ENCODE measurements around the gene KNL1. TPM values are rescaled to one million over a fixed set of nuclear protein-coding genes. Genes with fewer than 3 reads are reported as not detected.

Gene KNL1, protein sequence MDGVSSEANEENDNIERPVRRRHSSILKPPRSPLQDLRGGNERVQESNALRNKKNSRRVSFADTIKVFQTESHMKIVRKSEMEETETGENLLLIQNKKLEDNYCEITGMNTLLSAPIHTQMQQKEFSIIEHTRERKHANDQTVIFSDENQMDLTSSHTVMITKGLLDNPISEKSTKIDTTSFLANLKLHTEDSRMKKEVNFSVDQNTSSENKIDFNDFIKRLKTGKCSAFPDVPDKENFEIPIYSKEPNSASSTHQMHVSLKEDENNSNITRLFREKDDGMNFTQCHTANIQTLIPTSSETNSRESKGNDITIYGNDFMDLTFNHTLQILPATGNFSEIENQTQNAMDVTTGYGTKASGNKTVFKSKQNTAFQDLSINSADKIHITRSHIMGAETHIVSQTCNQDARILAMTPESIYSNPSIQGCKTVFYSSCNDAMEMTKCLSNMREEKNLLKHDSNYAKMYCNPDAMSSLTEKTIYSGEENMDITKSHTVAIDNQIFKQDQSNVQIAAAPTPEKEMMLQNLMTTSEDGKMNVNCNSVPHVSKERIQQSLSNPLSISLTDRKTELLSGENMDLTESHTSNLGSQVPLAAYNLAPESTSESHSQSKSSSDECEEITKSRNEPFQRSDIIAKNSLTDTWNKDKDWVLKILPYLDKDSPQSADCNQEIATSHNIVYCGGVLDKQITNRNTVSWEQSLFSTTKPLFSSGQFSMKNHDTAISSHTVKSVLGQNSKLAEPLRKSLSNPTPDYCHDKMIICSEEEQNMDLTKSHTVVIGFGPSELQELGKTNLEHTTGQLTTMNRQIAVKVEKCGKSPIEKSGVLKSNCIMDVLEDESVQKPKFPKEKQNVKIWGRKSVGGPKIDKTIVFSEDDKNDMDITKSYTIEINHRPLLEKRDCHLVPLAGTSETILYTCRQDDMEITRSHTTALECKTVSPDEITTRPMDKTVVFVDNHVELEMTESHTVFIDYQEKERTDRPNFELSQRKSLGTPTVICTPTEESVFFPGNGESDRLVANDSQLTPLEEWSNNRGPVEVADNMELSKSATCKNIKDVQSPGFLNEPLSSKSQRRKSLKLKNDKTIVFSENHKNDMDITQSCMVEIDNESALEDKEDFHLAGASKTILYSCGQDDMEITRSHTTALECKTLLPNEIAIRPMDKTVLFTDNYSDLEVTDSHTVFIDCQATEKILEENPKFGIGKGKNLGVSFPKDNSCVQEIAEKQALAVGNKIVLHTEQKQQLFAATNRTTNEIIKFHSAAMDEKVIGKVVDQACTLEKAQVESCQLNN (N-terminal part only)
- total RNA-seq, result 0.52 and 1.7 TPM in 2 replicates

DNA sequence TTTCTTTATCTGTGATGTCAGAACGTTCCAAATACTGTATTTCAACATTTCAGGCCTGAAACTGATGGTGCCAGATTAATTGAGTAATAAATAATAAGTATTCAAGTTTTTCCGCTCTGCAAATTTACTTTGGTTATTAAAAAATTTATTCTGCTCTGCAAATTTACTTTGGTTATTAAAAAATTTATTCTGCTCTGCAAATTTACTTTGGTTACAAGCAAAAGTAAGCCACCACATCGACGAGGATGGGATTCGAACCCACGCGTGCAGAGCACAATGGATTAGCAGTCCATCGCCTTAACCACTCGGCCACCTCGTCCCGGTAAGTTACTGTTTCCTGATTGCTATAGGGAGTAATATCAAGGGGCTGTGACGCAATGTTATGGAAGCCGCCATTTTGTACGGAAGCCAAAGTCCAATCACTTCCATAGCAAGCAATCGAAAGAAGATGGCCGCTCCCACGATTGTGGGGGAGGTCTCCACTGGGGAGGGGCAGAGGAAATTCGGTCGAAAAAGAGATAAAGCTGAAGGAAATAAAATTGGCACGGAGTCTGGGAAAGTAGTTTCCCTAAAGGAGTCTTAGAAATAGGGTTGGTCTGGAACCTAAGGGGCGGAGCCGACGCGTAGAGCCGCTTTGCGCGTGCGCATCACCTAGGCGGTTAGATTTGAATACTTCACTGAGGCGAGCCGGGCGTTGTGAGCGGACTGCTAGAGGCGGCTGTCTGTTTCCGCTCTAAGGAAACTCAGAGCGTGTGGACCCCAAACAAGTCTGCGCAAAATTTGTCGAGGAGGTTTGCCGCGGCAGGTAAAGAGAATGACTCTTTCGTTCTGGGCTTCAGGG, at the start of gene KNL1:
KNL1 (plus strand) TSS at position 662 of the 841 bp plus-strand sequence. CDS start 8,683 bp downstream, outside the sequence.

DNA sequence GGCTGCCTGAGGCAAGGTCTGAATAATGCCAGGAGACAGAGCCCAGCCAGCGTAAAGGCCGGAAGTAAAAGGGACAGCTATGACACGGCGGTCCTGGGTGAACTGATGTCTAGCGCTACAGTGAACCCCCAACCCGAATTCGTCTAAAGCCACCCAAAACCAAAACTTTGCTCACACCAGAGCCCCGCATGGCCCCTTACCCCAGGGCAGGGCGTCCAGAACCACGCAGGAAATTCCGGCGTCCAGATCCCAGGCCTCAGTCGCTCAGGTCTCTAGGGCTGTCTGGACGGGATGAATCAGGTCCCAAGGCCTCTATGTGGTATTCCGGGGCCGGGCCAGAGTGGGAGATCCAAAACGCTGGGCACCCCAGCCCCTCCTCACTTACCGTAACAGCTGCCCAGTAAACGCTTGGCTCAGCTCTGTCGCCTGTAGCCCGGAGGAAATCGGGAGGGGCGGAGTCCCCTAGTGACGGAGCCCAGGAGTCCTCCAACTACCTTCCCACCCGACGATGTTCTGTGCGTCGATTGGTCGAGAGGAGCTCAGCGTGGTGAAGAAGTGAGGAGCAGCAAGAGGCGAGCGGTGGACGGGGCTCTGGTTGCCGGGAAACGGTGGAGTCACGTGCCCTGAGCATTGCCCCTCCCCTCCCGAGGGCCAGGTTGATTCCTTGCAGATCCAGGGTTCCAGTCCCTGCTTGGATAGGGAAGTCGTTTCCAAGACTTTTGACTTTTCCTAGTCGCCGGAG, 29.3 kb upstream of the KNL1 start, which contains the start of gene CCDC32:
CCDC32 (minus strand) TSS at position 452 of the 742 bp plus-strand sequence. CDS start 2,027 bp downstream, outside the sequence.

DNA sequence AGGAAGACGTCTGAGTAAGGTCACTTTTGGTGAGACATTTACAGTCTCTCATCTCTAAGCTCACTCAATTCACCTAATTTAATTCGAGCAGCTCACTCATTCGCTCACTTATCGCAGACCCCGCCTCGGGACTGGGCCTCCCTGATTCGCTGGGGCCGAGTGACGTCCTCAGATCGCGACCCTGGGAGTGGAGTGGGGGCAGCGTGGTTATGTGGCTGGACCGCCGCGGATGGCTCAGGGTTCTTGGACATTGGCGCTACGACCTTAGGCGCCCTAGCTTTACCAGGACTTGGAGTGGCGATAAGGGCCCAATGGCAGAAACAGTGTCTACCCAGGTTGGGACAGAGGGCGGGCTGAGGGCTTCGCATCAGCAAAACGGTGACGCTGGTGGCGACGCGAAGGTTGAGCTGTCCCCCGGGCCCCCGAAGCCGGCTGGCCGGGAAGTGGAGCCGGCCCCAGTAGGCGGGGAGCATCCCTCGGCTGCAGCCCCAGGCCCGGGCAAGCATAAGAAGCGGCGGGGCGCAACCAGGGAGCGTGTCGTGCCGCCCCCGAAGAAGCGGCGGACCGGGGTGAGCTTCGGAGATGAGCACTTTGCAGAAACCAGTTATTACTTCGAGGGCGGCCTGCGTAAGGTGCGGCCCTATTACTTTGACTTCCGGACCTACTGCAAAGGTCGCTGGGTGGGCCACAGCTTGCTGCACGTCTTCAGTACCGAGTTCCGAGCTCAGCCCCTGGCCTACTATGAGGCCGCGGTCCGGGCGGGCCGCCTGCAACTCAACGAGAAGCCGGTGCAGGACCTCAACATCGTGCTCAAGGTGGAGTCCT, 24.7 kb upstream of the KNL1 start, which contains the start of gene RPUSD2:
RPUSD2 (plus strand) TSS at position 171 of the 825 bp plus-strand sequence; CDS start at position 210, 39 bp downstream.

DNA sequence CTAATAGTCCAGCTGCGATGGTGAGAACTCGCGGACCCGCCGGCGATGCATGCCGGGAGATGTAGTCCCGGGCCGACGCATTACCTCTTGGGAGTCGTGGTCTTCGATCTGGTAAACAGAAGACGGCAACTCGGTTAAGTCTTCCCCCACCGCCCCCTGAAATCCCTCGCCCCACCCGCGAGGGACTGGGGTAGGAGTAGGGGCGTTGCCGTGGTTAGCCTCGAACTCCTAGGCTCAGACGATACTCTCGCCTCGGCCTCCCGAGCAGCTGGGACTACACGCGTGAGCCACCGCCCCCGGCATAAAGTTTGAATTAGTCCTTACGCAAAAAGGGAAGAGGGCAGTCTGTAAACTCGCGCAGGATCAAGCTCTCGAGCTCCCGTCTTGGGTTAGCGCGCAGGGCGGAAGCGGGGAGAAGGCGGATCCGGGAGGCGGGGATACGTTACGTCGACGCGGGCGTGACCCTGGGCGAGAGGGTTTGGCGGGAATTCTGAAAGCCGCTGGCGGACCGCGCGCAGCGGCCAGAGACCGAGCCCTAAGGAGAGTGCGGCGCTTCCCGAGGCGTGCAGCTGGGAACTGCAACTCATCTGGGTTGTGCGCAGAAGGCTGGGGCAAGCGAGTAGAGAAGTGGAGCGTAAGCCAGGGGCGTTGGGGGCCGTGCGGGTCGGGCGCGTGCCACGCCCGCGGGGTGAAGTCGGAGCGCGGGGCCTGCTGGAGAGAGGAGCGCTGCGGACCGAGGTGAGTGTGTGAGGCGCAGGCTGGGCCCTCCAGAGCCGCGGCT, 100.8 kb downstream of the KNL1 start, which contains the start of gene RAD51:
RAD51 (plus strand) TSS at position 487 of the 781 bp plus-strand sequence. CDS start 3,585 bp downstream, outside the sequence.

Other genes with a start within 250 kb of the KNL1 start
- gene PHGR1, start 243.2 kb upstream of the KNL1 start, total RNA-seq, result not detected in 2 replicates
- gene DISP2, start 236.0 kb upstream of the KNL1 start, total RNA-seq, result under 0.01 and 0.16 TPM in 2 replicates
- 12.9 and 15.0 TPM in 2 replicates for gene KNSTRN, start 211.5 kb upstream of the KNL1 start, total RNA-seq
- gene IVD, start 188.5 kb upstream of the KNL1 start, total RNA-seq, result 30.3 and 38.5 TPM in 2 replicates
- 3.5 and 5.2 TPM in 2 replicates for gene BAHD1, start 153.3 kb upstream of the KNL1 start, total RNA-seq
- gene CHST14, start 123.3 kb upstream of the KNL1 start, total RNA-seq, result 5.2 and 6.0 TPM in 2 replicates
- 10.6 and 14.4 TPM in 2 replicates for gene CCDC32, start 29.2 kb upstream of the KNL1 start, total RNA-seq
- gene RPUSD2, start 24.9 kb upstream of the KNL1 start, total RNA-seq, result 10.9 and 14.6 TPM in 2 replicates
- gene RAD51, start 100.9 kb downstream of the KNL1 start, total RNA-seq, result 1.4 TPM in 2 replicates
- gene RMDN3, start 161.0 kb downstream of the KNL1 start, total RNA-seq, result 15.0 and 17.4 TPM in 2 replicates
- 1.6 and 6.3 TPM in 2 replicates for gene GCHFR, start 169.8 kb downstream of the KNL1 start, total RNA-seq
- gene C15orf62, start 175.7 kb downstream of the KNL1 start, total RNA-seq, result under 0.01 TPM in 1 of 2 replicates, not detected in the other
- gene ZFYVE19, start 212.8 kb downstream of the KNL1 start, total RNA-seq, result 23.5 and 29.2 TPM in 2 replicates
- gene DNAJC17, start 213.2 kb downstream of the KNL1 start, total RNA-seq, result 14.8 and 21.0 TPM in 2 replicates
- not detected in 2 replicates for gene PPP1R14D, start 234.5 kb downstream of the KNL1 start, total RNA-seq
- gene SPINT1, start 249.8 kb downstream of the KNL1 start, total RNA-seq, result 0.09 and 0.32 TPM in 2 replicates